Measurements from ENCODE around the gene KCNK7.
A peak's percentile ranks its signal among the peaks of the same experiment; 100 is the strongest.

DNA sequence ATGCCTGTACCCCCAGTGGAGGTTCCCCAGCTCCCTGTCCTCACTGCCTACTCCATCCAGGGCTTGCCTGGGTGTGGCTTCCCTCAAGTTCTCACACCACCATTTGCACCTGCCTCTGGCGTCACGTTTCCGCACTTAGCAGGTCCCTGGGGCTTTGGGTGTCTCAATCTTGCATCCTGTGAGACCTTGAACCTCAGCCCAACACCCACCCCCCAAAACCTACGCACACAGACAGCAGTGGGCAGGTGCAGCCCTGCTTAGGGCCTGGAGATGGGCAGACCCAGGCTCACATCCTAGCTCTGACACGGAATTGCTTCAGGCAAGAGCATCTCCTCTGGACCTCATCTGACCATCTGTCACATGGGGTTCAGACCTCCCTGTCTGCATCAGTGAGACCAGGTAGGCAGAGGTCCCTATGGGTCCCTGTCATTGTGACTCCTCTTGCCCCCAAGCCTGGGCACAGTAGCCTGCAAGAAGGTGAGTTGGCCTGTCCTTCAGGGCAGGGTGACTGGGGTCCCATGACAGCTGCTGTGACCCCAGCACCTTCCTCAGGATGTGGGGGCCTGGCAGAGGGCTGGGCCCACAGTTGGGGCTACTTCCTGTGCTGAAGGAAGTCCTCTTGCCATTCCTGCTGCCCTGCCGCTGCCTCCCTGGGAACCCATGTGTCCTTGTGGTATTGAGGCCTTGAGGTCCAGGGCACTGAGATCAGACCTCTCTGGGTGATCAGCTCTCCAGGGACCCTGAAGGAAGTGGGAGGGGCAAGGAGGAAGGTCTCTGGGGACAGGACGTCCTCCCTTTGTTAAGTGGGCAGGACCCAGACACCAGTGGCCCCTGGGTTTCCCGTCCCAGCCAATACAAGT lies 44.3 kb upstream of the KCNK7 start:
- TF ChIP-seq POLR2A (IDR thresholded peaks at IDR 0.05) (peak in 1 of 4 donors; percentile 27), EP300 (IDR thresholded peaks at IDR 0.05) (peak in 2 of 4 donors; percentile 64 to 73)
- TF ChIP-seq, protein P1, sequence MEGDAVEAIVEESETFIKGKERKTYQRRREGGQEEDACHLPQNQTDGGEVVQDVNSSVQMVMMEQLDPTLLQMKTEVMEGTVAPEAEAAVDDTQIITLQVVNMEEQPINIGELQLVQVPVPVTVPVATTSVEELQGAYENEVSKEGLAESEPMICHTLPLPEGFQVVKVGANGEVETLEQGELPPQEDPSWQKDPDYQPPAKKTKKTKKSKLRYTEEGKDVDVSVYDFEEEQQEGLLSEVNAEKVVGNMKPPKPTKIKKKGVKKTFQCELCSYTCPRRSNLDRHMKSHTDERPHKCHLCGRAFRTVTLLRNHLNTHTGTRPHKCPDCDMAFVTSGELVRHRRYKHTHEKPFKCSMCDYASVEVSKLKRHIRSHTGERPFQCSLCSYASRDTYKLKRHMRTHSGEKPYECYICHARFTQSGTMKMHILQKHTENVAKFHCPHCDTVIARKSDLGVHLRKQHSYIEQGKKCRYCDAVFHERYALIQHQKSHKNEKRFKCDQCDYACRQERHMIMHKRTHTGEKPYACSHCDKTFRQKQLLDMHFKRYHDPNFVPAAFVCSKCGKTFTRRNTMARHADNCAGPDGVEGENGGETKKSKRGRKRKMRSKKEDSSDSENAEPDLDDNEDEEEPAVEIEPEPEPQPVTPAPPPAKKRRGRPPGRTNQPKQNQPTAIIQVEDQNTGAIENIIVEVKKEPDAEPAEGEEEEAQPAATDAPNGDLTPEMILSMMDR (IDR thresholded peaks at IDR 0.05): no peak
